ENCODE results near the gene LRIT2. TPM values are rescaled to one million over a fixed set of nuclear protein-coding genes. Genes with fewer than 3 reads are reported as not detected.

The LRIT2 gene
- not detected for total RNA-seq

GRCh38 chr10:84225427-84226173 is at the start of gene LRIT2:
Gene LRIT2 (minus strand): TSS chr10:84225544. CDS start chr10:84225520, 24 bp downstream.
- H3K9me3 ChIP-seq: no peaks in the 10 kb centered on the region
- no peaks in the 10 kb centered on the region for H3K4me1 ChIP-seq
- H3K36me3 ChIP-seq: no peaks in the 10 kb centered on the region
- no peak within 1 kb of the TSS for H3K27ac ChIP-seq
- no peaks in the 10 kb centered on the region for H3K27me3 ChIP-seq
- H3K4me3 ChIP-seq: no peak within 1 kb of the TSS
- 61 to 65% methylated on average over 6 of the region's 6 CpGs for WGBS, 2 donors
- DNase-seq (ENCODE audit: low spot score in 2 of 2): no peak
- TF ChIP-seq EP300 (IDR thresholded peaks at IDR 0.05) (no peak), POLR2A (IDR thresholded peaks at IDR 0.05) (no peak), CTCF (IDR thresholded peaks at IDR 0.05) (no peak)

GRCh38 chr10:84270708-84271107 is 45.4 kb upstream of the LRIT2 start:
- Histone ChIP-seq H3K27me3 (no peaks in the 10 kb centered on the region), H3K4me3 (no peak overlapping the region)

GRCh38 chr10:84269773-84270172 is 44.4 kb upstream of the LRIT2 start:
- Histone ChIP-seq H3K27me3 (no peaks in the 10 kb centered on the region), H3K4me3 (no peak overlapping the region), H3K9me3 (no peaks in the 10 kb centered on the region), H3K36me3 (no peaks in the 10 kb centered on the region), H3K4me1 (peaks cover 0 to 1% (median 0%) of the 10 kb centered on the region in 4 donors), H3K27ac (no peak overlapping the region)
- TF ChIP-seq CTCF (IDR thresholded peaks at IDR 0.05) (no peak), POLR2A (IDR thresholded peaks at IDR 0.05) (no peak), EP300 (IDR thresholded peaks at IDR 0.05) (no peak)
- WGBS, 2 donors: 74 to 79% methylated on average over 2 of the region's 2 CpGs
- DNase-seq (ENCODE audit: low spot score in 2 of 2): no peak

More at GRCh38 chr10:84270708-84271107, 45.4 kb upstream of the LRIT2 start:
- H3K4me1 ChIP-seq: no peaks in the 10 kb centered on the region
- no peak for TF ChIP-seq POLR2A (IDR thresholded peaks at IDR 0.05)
- no peak for TF ChIP-seq CTCF (IDR thresholded peaks at IDR 0.05)
- 50 to 70% methylated on average over 1 of the region's 1 CpG for WGBS, 2 donors
- H3K36me3 ChIP-seq: no peaks in the 10 kb centered on the region
- no peaks in the 10 kb centered on the region for H3K9me3 ChIP-seq
- DNase-seq (ENCODE audit: low spot score in 2 of 2): no peak
- no peak overlapping the region for H3K27ac ChIP-seq

GRCh38 chr10:84269162-84269561 is 43.8 kb upstream of the LRIT2 start:
- no peaks in the 10 kb centered on the region for H3K9me3 ChIP-seq
- H3K4me3 ChIP-seq: no peak overlapping the region
- peaks cover 0 to 2% of the 10 kb centered on the region in 2 donors for H3K27me3 ChIP-seq
- 56 to 95% methylated on average over 1 of the region's 1 CpG for WGBS, 2 donors
- no peak for TF ChIP-seq POLR2A (IDR thresholded peaks at IDR 0.05)
- no peak for TF ChIP-seq EP300 (IDR thresholded peaks at IDR 0.05)
- no peak for TF ChIP-seq CTCF (IDR thresholded peaks at IDR 0.05)
- no peak for DNase-seq (ENCODE audit: low spot score in 2 of 2)
- no peak overlapping the region for H3K27ac ChIP-seq
- no peaks in the 10 kb centered on the region for H3K36me3 ChIP-seq
- H3K4me1 ChIP-seq: peaks cover 0 to 6% (median 0%) of the 10 kb centered on the region in 4 donors

GRCh38 chr10:84267503-84268126 is 42.3 kb upstream of the LRIT2 start:
- no peak for DNase-seq (ENCODE audit: low spot score in 2 of 2)
- Histone ChIP-seq H3K9me3 (no peaks in the 10 kb centered on the region), H3K4me3 (no peak overlapping the region), H3K36me3 (no peaks in the 10 kb centered on the region), H3K27me3 (peaks cover 0 to 9% of the 10 kb centered on the region in 2 donors), H3K4me1 (peaks cover 0 to 6% (median 0%) of the 10 kb centered on the region in 4 donors), H3K27ac (no peak overlapping the region)
- 38 to 44% methylated on average over 7 of the region's 7 CpGs for WGBS, 2 donors
- TF ChIP-seq CTCF (IDR thresholded peaks at IDR 0.05) (peak in 4 of 5 experiments; percentile 15 to 46 (median 29)), POLR2A (IDR thresholded peaks at IDR 0.05) (no peak)
